Ovary (tissue), 9 donors: Measurements from ENCODE around the gene SORT1. TPM values are rescaled to one million over a fixed set of nuclear protein-coding genes. Genes with fewer than 3 reads are reported as not detected.
A peak's percentile ranks its signal among the peaks of the same experiment; 100 is the strongest.

Experiments
- DNase-seq, 5 donors: peaks; one replicate each; pipeline ENCODE4 v3.0.0-alpha.2; 2019 to 2020
- H3K27ac ChIP-seq, 2 donors: fragments of 200-600 bp; one replicate each; pipeline versions ENCODE4 v1.5.1 to v1.8.0; 2019 to 2022
- H3K27me3 ChIP-seq: fragments of 200-600 bp; one replicate; pipeline ENCODE4 v1.8.0; 2022
- H3K36me3 ChIP-seq: fragments of 200-600 bp; sonication (generic); one replicate; pipeline ENCODE4 v1.5.1; 2019
- H3K4me1 ChIP-seq: one replicate; pipeline ENCODE4 v1.8.1; 2013; ENCODE audit warnings: mild to moderate bottlenecking, moderate library complexity; ENCODE audit not compliant: insufficient read depth
- H3K4me3 ChIP-seq: fragments of 200-600 bp; sonication (generic); one replicate; pipeline ENCODE4 v1.5.1; 2017
- H3K9me3 ChIP-seq, 2 donors: fragments of 200-600 bp in 1 of 2; sonication (generic) in 1 of 2; one replicate each; pipeline versions ENCODE4 v1.5.1 to v1.8.1; 2013 to 2019; ENCODE audit warnings: mild to moderate bottlenecking in 1 of 2, moderate library complexity in 1 of 2
- EP300 ChIP-seq: sonication (generic); formaldehyde crosslinking; IDR thresholded peaks from one replicate; pipeline ENCODE4 v1.6.1; 2017; ENCODE audit warnings: antibody characterized with exemption
- POLR2A ChIP-seq: fragments of 450-650 bp; IDR thresholded peaks from one replicate; pipeline ENCODE4 v1.6.1; 2017; ENCODE audit warnings: antibody characterized with exemption, mild to moderate bottlenecking, moderate library complexity
- WGBS, 3 donors: extraction: QIAGEN DNeasy Blood & Tissue Kit in 1 of 3; methylation state at CpG; one replicate each; pipeline versions ENCODE4 v1.1.5 to v1.1.7; 2013 to 2017; 5-methylcytosine and 5-hydroxymethylcytosine counted together
- intact Hi-C, 4 donors: fragments of 100-400 bp; cut with DNase I; formaldehyde crosslinking; loops; one replicate each; pipeline versions ENCODE4 v1.11.0 to v1.15.1; 2022 to 2023
- polyA plus RNA-seq, 2 donors: library from polyadenylated mRNA; stranded (reverse); fragments of 200-250 nt in 1 of 2; fragments of 350-450 nt in 1 of 2; fragmentation: Illumina TruSeq in 1 of 2; extraction: RNeasy Lipid Tissue Mini Kit (QIAGEN cat#74804) in 1 of 2; gene quantifications; one replicate each; pipeline ENCODE4 v1.2.3, GENCODE V29; 2013 to 2014
- total RNA-seq, 7 donors: library from RNA; depleted of rRNA in 2 of 7; stranded (reverse); fragments of >200 nt in 2 of 7; fragmentation: NEBNext Ultra II Directional in 3 of 7; extraction: Animal tissue kit (Norgen Biotek cat#: 25700) in 3 of 7; gene quantifications; one replicate each; pipeline versions ENCODE4 v1.1.0 to v1.2.4, GENCODE V29; 2016 to 2023
- TF ChIP-seq, protein P1 (sequence below), 3 donors: fragments of 450-650 bp in 2 of 3; fragments of 200-600 bp in 1 of 3; IDR thresholded peaks; one replicate each; pipeline versions ENCODE4 v1.5.1 to v1.8.0; 2016 to 2022; ENCODE audit warnings: antibody characterized with exemption in 3 of 3, mild to moderate bottlenecking in 1 of 3
- donor health status: DM: no; HTN: no; CAD: no; lungs with moderate emphysema.
- donor health status: DM: no; HTN: no; CAD: no.
- donor health status: Bipolar disorder and iron deficiency.
- donor health status: DM: yes; HTN: yes; CAD: no.
- donor health status: DM: no; HTN: no; CAD: no.
- donor health status: DM: yes; HTN: yes; CAD: no.

Gene SORT1
- total and polyA plus RNA-seq, 9 donors: 4.3 to 37.0 (median 16.0) TPM

DNA sequence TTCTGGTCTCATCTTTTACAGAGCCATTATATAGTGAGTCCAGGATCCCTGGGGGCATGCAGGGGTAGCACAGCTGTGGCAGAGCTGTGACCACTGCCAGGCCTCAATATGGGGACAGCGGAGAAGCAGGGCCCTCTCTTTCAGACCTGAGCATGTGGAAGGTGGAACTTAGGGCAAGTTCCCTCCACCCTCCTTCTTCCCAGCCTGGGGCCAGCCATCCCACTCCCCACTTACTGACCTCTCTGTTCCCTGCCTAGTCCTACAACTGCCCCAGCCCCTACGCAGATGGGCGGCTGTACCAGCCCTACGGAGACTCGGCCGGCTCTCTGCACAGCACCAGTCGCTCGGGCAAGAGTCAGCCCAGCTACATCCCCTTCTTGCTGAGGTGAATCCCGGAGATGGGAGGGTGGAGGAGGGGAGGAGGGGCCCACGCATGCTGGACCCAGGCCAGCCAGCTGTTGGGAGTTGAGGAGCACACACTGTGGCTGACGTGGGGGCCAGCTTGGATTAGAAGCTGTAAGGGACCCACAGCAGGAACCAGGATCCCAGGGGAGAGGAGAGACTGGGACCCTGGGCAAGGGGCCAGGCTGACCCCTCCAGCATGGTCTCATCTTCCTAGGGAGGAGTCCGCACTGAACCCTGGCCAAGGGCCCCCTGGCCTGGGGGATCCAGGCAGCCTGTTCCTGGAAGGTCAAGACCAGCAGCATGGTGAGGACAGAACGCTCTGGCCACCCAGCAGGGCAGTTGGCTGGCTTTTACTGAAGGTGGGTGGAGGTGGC, 125.5 kb downstream of the SORT1 start:
- no peaks in the 10 kb centered on the region for H3K4me1 ChIP-seq
- 66 to 73% (median 66%) methylated on average over 13 of the region's 13 CpGs for WGBS, 3 donors
- no peaks in the 10 kb centered on the region for H3K36me3 ChIP-seq
- no peak for TF ChIP-seq EP300
- TF ChIP-seq, protein P1, sequence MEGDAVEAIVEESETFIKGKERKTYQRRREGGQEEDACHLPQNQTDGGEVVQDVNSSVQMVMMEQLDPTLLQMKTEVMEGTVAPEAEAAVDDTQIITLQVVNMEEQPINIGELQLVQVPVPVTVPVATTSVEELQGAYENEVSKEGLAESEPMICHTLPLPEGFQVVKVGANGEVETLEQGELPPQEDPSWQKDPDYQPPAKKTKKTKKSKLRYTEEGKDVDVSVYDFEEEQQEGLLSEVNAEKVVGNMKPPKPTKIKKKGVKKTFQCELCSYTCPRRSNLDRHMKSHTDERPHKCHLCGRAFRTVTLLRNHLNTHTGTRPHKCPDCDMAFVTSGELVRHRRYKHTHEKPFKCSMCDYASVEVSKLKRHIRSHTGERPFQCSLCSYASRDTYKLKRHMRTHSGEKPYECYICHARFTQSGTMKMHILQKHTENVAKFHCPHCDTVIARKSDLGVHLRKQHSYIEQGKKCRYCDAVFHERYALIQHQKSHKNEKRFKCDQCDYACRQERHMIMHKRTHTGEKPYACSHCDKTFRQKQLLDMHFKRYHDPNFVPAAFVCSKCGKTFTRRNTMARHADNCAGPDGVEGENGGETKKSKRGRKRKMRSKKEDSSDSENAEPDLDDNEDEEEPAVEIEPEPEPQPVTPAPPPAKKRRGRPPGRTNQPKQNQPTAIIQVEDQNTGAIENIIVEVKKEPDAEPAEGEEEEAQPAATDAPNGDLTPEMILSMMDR (IDR thresholded peaks at IDR 0.05): no peak
- TF ChIP-seq POLR2A: no peak
- intact Hi-C loops: loop anchor here in 1 of 4 donors (5.0 kb wide), 1 partner anchor 125 kb away; the partner anchor contains the start of gene SORT1
- no peak overlapping the region for H3K27ac ChIP-seq
- no peaks in the 10 kb centered on the region for H3K9me3 ChIP-seq
- no peaks in the 10 kb centered on the region for H3K27me3 ChIP-seq
- no peak overlapping the region for H3K4me3 ChIP-seq
- DNase-seq: peak in 2 of 5 donors; percentile 21 to 48

DNA sequence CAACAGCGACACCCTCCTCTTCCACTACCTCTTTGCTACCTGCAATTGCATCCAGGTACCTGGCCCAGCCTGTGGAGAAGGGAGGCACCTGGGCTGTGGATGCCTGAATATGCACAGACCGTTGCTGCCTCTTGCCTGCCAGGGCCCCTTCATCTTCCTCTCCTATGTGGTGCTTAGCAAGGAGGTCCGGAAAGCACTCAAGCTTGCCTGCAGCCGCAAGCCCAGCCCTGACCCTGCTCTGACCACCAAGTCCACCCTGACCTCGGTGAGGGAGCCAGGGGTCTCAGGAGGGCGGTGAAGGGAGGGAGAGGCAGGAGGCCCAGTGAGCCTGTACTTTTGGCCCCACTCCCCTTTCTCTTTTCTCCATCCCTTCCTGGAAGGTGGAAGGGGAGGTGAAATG, 126.3 kb downstream of the SORT1 start:
- H3K4me1 ChIP-seq: no peaks in the 10 kb centered on the region
- intact Hi-C loops: loop anchor here in 1 of 4 donors (5.0 kb wide), 1 partner anchor 126 kb away; the partner anchor contains the start of gene SORT1
- no peak for DNase-seq
- H3K27ac ChIP-seq: no peak overlapping the region
- no peak overlapping the region for H3K4me3 ChIP-seq
- H3K9me3 ChIP-seq: no peaks in the 10 kb centered on the region
- 69 to 75% (median 71%) methylated on average over 6 of the region's 6 CpGs for WGBS, 3 donors
- TF ChIP-seq EP300 (no peak), POLR2A (no peak)
- TF ChIP-seq, protein P1 (IDR thresholded peaks at IDR 0.05): no peak
- no peaks in the 10 kb centered on the region for H3K27me3 ChIP-seq
- no peaks in the 10 kb centered on the region for H3K36me3 ChIP-seq

DNA sequence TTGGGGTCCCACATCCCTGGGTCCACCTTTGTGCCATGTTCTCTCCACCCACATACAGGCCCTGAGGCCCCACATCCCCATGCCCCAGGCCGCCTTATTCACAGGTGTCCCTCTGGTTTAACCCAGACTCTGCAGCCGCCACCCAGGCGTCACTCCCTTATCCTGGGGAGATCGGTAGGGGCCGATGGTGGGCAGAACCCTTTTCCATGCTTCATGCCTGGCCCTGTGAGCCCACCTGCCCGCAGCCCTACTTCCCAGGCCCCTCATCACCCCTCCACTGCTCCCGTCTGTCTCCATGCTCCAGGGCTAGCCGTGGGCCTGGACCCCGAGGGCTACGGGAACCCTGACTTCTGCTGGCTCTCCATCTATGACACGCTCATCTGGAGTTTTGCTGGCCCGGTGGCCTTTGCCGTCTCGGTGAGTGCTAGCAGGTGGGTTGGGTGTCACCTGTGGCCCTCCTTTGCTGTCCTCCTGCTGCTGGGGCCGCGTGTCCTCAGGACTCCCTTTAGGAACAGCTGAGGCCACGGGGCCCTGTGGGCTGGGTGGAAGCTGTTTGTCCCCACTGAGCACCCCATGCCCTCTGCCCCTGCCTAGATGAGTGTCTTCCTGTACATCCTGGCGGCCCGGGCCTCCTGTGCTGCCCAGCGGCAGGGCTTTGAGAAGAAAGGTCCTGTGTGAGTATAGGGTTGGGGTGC, 126.9 kb downstream of the SORT1 start:
- Histone ChIP-seq H3K9me3 (no peaks in the 10 kb centered on the region), H3K4me3 (no peak overlapping the region), H3K36me3 (no peaks in the 10 kb centered on the region), H3K27me3 (no peaks in the 10 kb centered on the region), H3K27ac (no peak overlapping the region), H3K4me1 (no peaks in the 10 kb centered on the region)
- DNase-seq: no peak
- intact Hi-C loops: loop anchor here in 1 of 4 donors (5.0 kb wide), 1 partner anchor 127 kb away; the partner anchor contains the start of gene SORT1
- WGBS, 3 donors: 89 to 93% (median 91%) methylated on average over 16 to 20 of the region's 20 CpGs
- TF ChIP-seq, protein P1 (IDR thresholded peaks at IDR 0.05): no peak
- TF ChIP-seq EP300 (no peak), POLR2A (no peak)

DNA sequence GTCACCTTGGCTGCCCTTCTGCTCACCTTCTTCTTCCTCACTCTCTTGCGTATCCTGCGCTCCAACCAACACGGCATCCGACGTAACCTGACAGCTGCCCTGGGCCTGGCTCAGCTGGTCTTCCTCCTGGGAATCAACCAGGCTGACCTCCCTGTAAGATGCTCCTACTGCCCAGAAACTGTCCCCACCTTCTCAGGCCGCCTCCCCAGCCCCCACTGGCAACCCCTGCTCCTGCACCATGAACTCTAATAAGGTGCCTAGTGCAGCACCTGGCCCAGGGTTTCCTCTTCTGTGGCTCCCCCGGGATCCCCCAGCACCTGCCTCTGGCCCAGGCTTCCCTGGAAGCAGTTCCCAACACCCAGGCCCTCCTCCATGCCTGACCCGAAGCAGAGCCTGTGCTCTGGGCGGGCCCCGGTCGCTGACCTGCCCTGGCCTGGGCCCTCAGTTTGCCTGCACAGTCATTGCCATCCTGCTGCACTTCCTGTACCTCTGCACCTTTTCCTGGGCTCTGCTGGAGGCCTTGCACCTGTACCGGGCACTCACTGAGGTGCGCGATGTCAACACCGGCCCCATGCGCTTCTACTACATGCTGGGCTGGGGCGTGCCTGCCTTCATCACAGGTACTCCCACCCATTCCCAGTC, 127.6 kb downstream of the SORT1 start:
- TF ChIP-seq, protein P1 (IDR thresholded peaks at IDR 0.05): no peak
- TF ChIP-seq EP300 (no peak), POLR2A (no peak)
- H3K27ac ChIP-seq: no peak overlapping the region
- H3K9me3 ChIP-seq: no peaks in the 10 kb centered on the region
- H3K4me1 ChIP-seq: no peaks in the 10 kb centered on the region
- intact Hi-C loops: loop anchor here in 3 of 4 donors (5.0 to 10.0 kb wide), 3 partner anchors 127 to 265 kb away; partner anchors contain the start of genes GPR61 (in 2 of the 3), SORT1 (in 2 of the 3) and ELAPOR1 (in 1 of the 3)
- WGBS, 3 donors: 92 to 96% (median 95%) methylated on average over 17 of the region's 17 CpGs
- DNase-seq: no peak
- H3K4me3 ChIP-seq: no peak overlapping the region
- no peaks in the 10 kb centered on the region for H3K27me3 ChIP-seq
- no peaks in the 10 kb centered on the region for H3K36me3 ChIP-seq
